GM13976 (cell line): ENCODE data around the gene FGF23.

Source experiments
- DNase-seq: peaks from one replicate; pipeline ENCODE4 v3.0.0; 2012; ENCODE audit warnings: low spot score
- in situ Hi-C: fragments of 300-500 bp; cut with MboI; formaldehyde crosslinking; loops from one replicate; pipeline ENCODE4 v1.12.0; 2022; ENCODE audit warnings: low sequenced_read_pairs, mixed read lengths, inconsistent platforms; ENCODE audit not compliant: unreplicated experiment
- TF ChIP-seq, protein P1 (sequence below): IDR thresholded peaks from 2 replicates; pipeline ENCODE4 v1.5.1; 2012; ENCODE audit warnings: borderline replicate concordance, mild to moderate bottlenecking; ENCODE audit not compliant: insufficient read depth; ENCODE audit errors: extremely low read depth, missing control alignments, control extremely low read depth

The FGF23 gene

DNA sequence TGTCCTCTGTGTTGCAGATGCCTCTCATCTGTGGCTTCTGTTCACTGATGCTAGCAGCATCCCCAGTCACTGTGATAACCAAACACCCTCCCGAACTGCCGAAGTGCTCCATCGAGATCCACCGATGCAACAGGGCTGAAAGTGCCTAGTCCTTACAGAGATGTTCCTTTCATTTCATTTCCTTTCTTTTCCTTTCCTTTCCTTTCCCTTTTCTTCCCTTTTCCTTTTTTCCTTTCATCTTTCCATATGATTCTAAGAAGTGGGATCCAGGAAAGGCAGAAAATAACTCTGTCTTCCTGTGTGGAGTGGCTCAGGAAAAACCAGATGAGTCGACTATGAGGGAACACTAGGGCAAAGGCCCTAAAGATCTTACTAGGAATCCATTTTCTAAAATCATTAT is 39.4 kb upstream of the FGF23 start:
- no peak for DNase-seq
- TF ChIP-seq, protein P1, sequence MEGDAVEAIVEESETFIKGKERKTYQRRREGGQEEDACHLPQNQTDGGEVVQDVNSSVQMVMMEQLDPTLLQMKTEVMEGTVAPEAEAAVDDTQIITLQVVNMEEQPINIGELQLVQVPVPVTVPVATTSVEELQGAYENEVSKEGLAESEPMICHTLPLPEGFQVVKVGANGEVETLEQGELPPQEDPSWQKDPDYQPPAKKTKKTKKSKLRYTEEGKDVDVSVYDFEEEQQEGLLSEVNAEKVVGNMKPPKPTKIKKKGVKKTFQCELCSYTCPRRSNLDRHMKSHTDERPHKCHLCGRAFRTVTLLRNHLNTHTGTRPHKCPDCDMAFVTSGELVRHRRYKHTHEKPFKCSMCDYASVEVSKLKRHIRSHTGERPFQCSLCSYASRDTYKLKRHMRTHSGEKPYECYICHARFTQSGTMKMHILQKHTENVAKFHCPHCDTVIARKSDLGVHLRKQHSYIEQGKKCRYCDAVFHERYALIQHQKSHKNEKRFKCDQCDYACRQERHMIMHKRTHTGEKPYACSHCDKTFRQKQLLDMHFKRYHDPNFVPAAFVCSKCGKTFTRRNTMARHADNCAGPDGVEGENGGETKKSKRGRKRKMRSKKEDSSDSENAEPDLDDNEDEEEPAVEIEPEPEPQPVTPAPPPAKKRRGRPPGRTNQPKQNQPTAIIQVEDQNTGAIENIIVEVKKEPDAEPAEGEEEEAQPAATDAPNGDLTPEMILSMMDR = no peak
- in situ Hi-C loops = no loop called here

DNA sequence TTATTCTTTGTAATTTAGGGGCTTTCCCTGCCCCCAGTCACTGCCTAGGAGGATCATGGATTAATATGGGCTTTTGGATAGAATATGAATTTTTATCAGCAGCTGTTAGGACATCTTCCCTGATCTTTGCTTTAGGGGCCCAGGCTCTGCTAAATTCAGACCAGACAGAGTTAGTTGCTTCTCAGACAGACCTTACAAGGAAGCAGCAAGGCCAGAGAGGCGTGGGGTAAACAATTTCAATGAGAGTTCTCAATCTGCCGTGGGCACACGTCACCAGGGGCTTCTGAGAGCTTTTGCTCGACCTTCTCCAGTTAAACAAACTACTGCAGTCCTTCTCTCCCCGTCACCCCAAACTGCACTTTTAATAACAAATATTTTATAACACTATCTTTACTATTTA is 38.4 kb upstream of the FGF23 start:
- TF ChIP-seq, protein P1 = no peak
- in situ Hi-C loops = no loop called here
- DNase-seq = no peak

DNA sequence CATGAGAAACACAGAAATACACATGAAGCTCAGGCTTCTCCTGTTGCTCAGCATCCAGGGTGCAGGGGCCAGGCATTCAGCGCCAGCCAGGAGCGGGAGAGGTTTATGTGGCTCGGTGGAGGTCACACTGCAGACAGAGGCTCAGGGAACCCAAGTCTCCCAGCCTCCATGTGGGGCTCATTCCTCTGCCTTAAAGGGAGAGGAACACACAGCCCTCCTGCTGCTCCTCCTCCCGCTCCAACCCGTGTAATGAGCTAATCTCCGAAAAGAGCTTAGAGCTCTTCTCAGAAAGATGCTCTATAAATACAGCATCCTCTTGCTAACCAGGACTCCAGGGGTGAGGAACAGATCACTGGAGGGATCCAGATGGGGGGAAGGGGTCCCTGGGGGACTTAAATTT is 37.9 kb upstream of the FGF23 start:
- DNase-seq = no peak
- in situ Hi-C loops = no loop called here
- TF ChIP-seq, protein P1 = no peak

DNA sequence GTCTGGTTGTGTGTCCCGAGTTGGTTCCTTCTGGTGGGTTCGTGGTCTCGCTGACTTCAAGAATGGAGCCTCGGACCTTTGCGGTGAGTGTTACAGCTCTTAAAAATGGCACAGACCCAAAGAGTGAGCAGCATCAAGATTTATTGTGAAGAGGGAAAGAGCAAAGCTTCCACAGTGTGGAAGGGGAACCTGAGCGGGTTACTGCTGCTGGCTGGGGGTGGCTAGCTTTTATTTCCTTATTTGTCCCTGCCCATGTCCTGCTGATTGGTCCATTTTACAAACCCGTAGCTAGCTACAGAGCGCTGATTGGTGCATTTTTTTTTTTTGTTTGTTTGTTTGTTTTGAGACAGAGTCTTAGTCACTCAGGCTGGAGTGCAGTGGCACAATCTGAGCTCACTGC is 36.8 kb upstream of the FGF23 start:
- DNase-seq = no peak
- TF ChIP-seq, protein P1 = no peak
- in situ Hi-C loops = no loop called here

DNA sequence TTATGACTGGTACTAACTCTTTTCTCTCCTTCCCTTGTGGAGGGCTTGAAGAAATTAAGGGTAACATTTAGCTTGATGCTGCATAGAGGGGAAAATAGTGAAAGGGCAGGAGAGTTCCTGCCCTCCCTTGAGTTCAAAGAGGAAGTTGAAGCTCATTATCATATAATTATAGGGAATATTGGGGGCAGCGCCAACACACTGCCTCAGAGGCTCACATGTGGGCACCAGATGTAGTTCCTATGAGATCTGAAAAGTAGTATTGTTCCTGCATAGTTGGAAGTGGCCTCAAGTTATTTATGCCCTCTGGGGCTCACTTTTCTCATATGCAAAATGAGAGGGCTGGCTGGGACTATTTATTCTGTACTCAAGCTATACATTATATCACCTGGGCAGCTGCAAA is 33.0 kb upstream of the FGF23 start:
- in situ Hi-C loops = no loop called here
- DNase-seq = no peak
- TF ChIP-seq, protein P1 = no peak

DNA sequence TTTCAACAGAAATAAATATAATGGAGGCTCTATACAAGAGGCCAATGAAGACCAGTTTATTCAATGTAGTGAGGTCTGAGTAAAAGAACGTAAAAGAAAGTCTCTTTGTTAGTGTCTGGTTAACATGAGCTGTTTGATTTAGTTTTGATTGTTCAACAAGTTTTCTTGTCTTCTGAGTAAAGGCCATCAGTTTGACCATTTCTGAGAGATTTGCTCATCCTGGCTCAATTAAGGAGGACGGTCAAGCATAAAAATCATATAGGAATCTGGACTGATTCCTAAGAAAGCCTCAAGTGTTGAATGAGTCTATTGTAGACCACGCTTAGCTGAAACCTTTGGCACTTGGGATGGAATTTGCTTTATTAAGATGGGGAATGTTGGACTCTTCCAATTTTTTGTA is 32.5 kb upstream of the FGF23 start:
- in situ Hi-C loops = no loop called here

More for the DNA sequence above, 32.5 kb upstream of the FGF23 start:
- TF ChIP-seq, protein P1 = no peak
- no peak for DNase-seq
